ENCODE measurements around the gene RSPH3. TPM values are rescaled to one million over a fixed set of nuclear protein-coding genes. Genes with fewer than 3 reads are reported as not detected.

The RSPH3 gene
- total RNA-seq, 1 experiment from 2014 or later = 24.7 TPM

DNA sequence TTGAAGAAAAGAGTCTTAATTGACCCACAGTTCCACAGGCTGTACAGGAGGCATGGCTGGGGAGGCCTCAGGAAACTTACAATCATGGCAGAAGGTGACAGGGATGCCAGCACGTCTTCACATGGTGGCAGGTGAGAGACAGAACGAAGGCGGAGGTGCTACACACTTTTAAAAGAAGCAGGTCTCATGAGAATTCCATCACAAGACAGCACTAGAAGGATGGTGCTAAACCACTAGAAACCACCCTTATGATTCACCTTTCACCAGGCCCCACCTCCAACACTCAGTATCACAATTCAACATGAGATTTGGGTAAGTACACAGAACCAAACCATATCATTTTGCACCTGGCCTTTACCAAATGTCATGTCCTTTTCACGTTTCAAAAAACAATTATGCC, 23.9 kb upstream of the RSPH3 start:
- no peak for DNase-seq (ENCODE audit: low read depth, low spot score)
- ATAC-seq = no peak
- ChIA-PET RAD21 (ENCODE audit: low non-redundant PET in 1 of 2, low total read pairs in 2 of 2, uncharacterized antibody in 2 of 2, unreplicated experiment in 2 of 2) (no interaction called here), POLR2A (no interaction called here), CTCF (interaction anchor here (1.3 kb wide), 1 partner anchor 15 kb away, joined by 3 read pairs; no protein-coding TSS in a partner anchor)
- intact Hi-C loops (cut with micrococcal nuclease) = no loop called here
- no peaks in the 10 kb centered on the region for H3K36me3 ChIP-seq (ENCODE audit: control insufficient read depth in 1 of 2, insufficient read depth in 2 of 2, low read length in 2 of 2)
- H3K4me3 ChIP-seq (replicated peaks in 1 of 2; ENCODE audit: low read depth in 1 of 2, low read length in 2 of 2) = no peak overlapping the region
- H3K9ac ChIP-seq (ENCODE audit: low read length) = no peak overlapping the region
- BruUV-seq (replicated peaks) = no TSS peak
- H3K9me2 ChIP-seq (ENCODE audit: insufficient read depth) = no peaks in the 10 kb centered on the region
- H3K4me2 ChIP-seq (ENCODE audit: low read length) = no peak overlapping the region
- no peaks in the 10 kb centered on the region for H3K9me3 ChIP-seq (ENCODE audit: control insufficient read depth in 1 of 2, insufficient read depth in 1 of 2, low read depth in 1 of 2, low read length in 2 of 2)
- no peaks in the 10 kb centered on the region for H3K4me1 ChIP-seq (ENCODE audit: control insufficient read depth in 1 of 2, insufficient read depth in 2 of 2, low read length in 2 of 2)
- TF ChIP-seq CTCF (IDR thresholded peaks at IDR 0.05 in 2 of 3, conservative IDR thresholded peaks at IDR 0.05 in 1 of 3; ENCODE audit: borderline replicate concordance in 1 of 3, insufficient read depth in 1 of 3, low read depth in 2 of 3, low read length in 2 of 3) (no peak), EGR1 (IDR thresholded peaks at IDR 0.05; ENCODE audit: low read depth) (no peak), JUND (IDR thresholded peaks at IDR 0.05) (no peak), CEBPB (IDR thresholded peaks at IDR 0.05; ENCODE audit: low read depth) (no peak), SP1 (IDR thresholded peaks at IDR 0.05; ENCODE audit: low read depth) (no peak), SIN3A (IDR thresholded peaks at IDR 0.05; ENCODE audit: low read depth) (no peak), EZH2phosphoT487 (IDR thresholded peaks at IDR 0.05; ENCODE audit: borderline replicate concordance) (no peak), POLR2AphosphoS5 (IDR thresholded peaks at IDR 0.05; ENCODE audit: low read depth, low read length) (no peak)
- TF ChIP-seq, protein P1, sequence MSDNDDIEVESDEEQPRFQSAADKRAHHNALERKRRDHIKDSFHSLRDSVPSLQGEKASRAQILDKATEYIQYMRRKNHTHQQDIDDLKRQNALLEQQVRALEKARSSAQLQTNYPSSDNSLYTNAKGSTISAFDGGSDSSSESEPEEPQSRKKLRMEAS (IDR thresholded peaks at IDR 0.05) = no peak
- no peak overlapping the region for H2AFZ ChIP-seq (ENCODE audit: low read depth, low read length, poor library complexity, severe bottlenecking)
- no peaks in the 10 kb centered on the region for H3K79me2 ChIP-seq (ENCODE audit: insufficient read depth, low read length)
- H4K20me1 ChIP-seq (ENCODE audit: insufficient read depth) = no peaks in the 10 kb centered on the region
- no peak overlapping the region for H3K27ac ChIP-seq (ENCODE audit: low read depth, low read length)
- no peaks in the 10 kb centered on the region for H3K27me3 ChIP-seq (ENCODE audit: insufficient read depth, low read length)

DNA sequence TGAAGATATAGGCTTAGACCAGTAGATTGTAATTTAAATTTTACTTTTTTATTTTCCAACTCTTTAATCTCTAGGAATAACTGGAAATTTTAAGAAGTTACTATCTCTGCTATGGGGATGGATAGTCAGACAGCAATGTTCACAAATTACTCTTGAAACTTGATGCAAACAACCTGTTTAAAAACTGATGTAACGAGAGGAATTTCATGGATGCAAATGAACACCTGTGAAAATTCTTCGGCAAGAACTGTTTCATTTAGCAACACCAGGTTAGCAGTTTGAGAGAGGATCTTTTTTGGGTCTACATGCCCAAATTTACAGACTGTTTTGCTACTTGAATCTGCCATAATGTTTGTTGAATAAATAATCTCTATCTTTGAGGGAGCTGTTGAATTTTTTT, 20.0 kb upstream of the RSPH3 start:
- Histone ChIP-seq H4K20me1 (ENCODE audit: insufficient read depth) (no peaks in the 10 kb centered on the region), H3K4me2 (ENCODE audit: low read length) (no peak overlapping the region), H3K36me3 (ENCODE audit: control insufficient read depth in 1 of 2, insufficient read depth in 2 of 2, low read length in 2 of 2) (no peaks in the 10 kb centered on the region), H2AFZ (ENCODE audit: low read depth, low read length, poor library complexity, severe bottlenecking) (no peak overlapping the region), H3K27ac (ENCODE audit: low read depth, low read length) (no peak overlapping the region), H3K9me2 (ENCODE audit: insufficient read depth) (no peaks in the 10 kb centered on the region), H3K27me3 (ENCODE audit: insufficient read depth, low read length) (no peaks in the 10 kb centered on the region), H3K79me2 (ENCODE audit: insufficient read depth, low read length) (no peaks in the 10 kb centered on the region), H3K9me3 (ENCODE audit: control insufficient read depth in 1 of 2, insufficient read depth in 1 of 2, low read depth in 1 of 2, low read length in 2 of 2) (peaks cover 4 to 7% of the 10 kb centered on the region in 2 experiments; a peak in 1 of 4 replicates), H3K9ac (ENCODE audit: low read length) (no peak overlapping the region), H3K4me1 (ENCODE audit: control insufficient read depth in 1 of 2, insufficient read depth in 2 of 2, low read length in 2 of 2) (no peaks in the 10 kb centered on the region), H3K4me3 (replicated peaks in 1 of 2; ENCODE audit: low read depth in 1 of 2, low read length in 2 of 2) (no peak overlapping the region)
- POLR2A ChIA-PET = no interaction called here
- CTCF ChIA-PET = no interaction called here
- DNase-seq (ENCODE audit: low read depth, low spot score) (no peak), ATAC-seq (no peak)
- intact Hi-C loops (cut with micrococcal nuclease) = no loop called here
- BruUV-seq (replicated peaks) = no TSS peak
- RAD21 ChIA-PET (ENCODE audit: low non-redundant PET in 1 of 2, low total read pairs in 2 of 2, uncharacterized antibody in 2 of 2, unreplicated experiment in 2 of 2) = no interaction called here
- TF ChIP-seq CTCF (IDR thresholded peaks at IDR 0.05 in 2 of 3, conservative IDR thresholded peaks at IDR 0.05 in 1 of 3; ENCODE audit: borderline replicate concordance in 1 of 3, insufficient read depth in 1 of 3, low read depth in 2 of 3, low read length in 2 of 3) (no peak), POLR2AphosphoS5 (IDR thresholded peaks at IDR 0.05; ENCODE audit: low read depth, low read length) (no peak), ZFX (IDR thresholded peaks at IDR 0.05) (no peak), SIN3A (IDR thresholded peaks at IDR 0.05; ENCODE audit: low read depth) (no peak), ZBTB33 (IDR thresholded peaks at IDR 0.05; ENCODE audit: extremely low read depth, insufficient replicate concordance, low read length) (no peak), RAD21 (IDR thresholded peaks at IDR 0.05; ENCODE audit: low read depth) (no peak), EZH2 (IDR thresholded peaks at IDR 0.05) (no peak), ZNF274 (IDR thresholded peaks at IDR 0.05; ENCODE audit: low read depth, low read length) (no peak)
- TF ChIP-seq, protein P1 (IDR thresholded peaks at IDR 0.05) = no peak

Measured in HCT116 (cell line).